Activated T-helper 9 cell treated with anti-CD3 and anti-CD28 coated beads, Interleukin-2, amount 50 U/mL, for 16 hours (primary cell): ENCODE results near the gene GTPBP10.
A peak's percentile ranks its signal among the peaks of the same experiment; 100 is the strongest.

Source experiments
- DNase-seq: peaks from one replicate; pipeline ENCODE4 v3.0.0-alpha.2; 2020; ENCODE audit warnings: low read depth

The GTPBP10 gene

DNA sequence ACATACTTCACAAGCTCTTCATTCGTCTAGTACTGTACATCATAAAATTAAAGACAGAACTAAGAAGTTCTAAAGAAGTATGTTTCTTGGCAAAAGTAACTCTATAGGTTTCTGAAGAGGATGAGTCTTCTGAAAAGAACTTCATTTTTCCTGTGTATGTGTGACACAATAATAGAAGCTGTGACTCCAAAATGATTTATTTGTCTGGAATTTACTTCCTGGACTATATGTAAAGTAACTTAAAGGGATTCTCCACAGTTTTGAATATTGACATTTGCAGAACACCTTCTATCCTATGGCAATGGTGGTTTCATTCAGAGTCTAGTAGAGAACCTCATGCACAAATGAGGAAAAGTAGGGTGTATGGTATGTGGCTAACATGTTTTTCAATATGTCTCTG lies 36.9 kb downstream of the GTPBP10 start:
- no peak for DNase-seq

DNA sequence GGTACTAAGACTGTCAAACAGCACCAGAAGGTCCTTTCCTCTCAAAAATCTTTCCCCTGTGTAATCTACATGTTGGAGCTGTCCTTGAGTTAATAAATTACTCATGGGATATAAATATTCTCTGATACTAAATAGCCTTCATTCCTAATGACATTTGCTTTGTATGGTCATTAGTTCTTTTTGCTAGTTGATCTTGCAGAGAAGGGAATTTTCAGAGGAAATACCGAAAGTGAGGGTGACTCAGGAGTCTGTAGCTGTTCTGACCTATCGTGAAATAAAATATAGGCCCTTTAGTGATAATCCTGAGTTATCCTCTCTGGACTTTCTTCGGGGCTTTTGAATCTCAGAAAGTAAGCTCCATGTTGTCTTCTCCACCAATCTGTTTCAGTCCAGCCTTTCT lies 37.3 kb downstream of the GTPBP10 start:
- DNase-seq = no peak

DNA sequence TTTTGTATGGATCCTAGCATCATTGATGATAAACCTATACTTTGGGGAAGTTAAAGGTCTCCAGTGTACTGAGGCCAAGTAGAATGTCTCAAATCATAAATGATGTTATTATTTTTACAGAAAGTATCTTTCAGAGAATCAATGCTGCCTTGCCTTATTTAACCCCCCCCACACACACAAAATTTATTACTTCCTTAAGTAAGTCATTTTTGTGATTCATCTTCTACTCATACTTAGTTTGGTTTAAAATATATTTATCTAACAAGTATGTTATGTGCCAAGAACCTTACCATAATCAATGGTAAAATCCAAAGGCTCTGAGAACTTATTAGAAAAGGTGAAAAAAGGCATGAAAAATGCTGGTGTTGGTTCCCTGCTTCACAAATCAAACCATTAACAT lies 37.9 kb downstream of the GTPBP10 start:
- no peak for DNase-seq

DNA sequence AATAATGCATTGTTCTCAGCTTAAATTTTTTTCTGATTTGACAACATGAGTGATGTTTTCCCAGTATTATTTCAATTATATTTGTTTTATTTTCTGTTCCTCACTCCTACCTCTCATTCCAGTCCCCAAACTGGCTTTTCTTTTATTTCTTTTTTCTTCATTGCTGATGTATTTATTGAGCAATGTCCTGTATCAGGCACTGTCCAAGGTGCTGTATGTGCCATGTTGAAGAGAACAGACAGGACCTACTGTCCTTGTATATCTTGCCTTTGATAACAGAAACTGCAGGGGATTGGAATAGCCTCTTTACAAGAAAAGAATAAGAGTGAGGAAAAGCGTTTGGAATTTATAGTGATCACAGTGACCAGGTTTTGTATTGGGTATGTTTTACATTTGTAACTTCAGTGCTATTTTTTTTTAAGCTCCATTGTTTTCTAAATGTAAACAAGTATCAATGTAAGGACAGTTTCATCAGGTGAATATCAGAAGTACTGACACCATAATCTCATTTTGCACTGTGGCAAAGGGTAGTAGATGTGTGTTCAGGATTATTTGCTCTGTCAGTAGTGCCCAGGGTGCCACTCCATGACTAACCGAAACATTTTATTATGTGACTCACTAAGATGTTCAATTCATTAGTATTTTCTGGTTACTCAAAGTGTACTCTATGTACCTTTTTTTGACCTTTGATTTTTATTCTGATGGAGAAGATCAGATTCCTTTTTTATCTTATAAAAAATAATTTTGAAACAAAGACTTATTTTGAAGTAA lies 41.1 kb downstream of the GTPBP10 start:
- DNase-seq = no peak

DNA sequence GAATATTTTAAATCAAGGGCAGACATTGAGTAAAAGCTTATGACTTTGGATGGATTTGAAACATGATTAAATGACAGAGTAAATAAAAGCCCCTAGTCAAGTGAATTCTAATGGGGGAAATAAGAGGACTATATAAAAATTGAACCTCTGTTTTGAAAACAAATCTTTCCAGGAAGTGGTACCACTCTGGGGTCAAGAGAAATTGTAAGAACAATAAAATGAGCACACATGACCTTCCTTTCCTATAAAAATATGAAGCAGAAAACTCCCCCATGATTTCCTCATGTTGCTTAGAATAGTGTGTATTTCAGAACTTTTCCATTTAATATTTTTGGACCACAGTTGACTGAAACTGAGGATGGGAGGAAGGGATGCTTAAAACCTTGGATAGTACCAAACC lies 44.4 kb downstream of the GTPBP10 start:
- no peak for DNase-seq

DNA sequence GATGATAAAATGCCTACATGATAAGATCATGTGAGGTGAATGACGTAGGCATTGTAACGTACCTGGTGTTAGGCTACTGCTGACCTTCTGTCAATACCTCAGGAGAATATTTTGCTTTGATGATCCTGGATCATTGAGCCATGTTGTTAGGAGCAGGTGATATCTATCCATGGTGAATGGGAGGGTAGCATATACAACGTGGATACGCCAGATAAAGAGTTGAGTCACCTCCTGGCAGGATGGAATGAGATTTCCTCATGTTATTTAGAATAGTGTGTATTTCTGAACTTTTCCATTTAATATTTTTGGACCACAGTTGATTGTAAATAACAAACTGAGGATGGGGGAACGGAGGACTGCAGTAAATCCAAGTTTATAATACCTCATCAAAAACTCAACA lies 45.0 kb downstream of the GTPBP10 start:
- no peak for DNase-seq

DNA sequence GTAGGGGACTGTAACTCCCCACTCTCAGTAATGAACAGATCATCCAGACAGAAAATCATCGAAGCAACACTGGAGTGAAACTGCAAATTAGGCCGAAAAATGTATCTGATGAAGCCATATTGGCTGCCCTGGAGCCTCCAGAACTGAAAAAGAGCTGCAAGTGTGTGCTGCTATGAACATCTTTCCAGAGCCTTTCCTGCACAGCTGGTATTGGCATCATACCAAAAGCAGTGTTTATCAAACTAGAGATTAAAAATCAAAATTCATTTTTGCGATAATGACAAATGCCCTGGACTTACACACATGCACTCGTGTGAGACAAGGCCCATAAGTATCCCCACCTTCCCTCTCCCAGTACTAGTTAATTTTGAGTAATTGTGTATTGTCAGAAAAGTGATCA lies 49.9 kb downstream of the GTPBP10 start:
- DNase-seq = no peak

DNA sequence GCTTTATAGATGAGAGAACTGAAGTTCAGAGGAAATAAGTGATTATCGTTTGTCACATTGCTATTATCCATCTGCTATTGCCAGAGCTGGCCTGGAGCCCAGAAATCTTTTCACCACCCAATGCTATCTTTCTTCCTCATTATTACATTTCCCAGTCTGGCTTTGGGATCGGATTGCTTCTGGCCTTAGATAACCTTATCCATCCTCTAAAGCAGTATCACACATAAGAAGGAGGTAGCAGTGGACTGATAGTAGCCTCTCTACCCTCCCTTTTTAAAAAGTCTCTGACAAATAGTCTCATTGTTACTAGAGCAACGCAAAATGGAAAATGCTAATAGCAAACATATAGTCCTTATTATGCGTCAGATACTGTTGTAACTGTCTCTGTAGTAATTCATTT lies 55.5 kb downstream of the GTPBP10 start:
- DNase-seq = no peak

DNA sequence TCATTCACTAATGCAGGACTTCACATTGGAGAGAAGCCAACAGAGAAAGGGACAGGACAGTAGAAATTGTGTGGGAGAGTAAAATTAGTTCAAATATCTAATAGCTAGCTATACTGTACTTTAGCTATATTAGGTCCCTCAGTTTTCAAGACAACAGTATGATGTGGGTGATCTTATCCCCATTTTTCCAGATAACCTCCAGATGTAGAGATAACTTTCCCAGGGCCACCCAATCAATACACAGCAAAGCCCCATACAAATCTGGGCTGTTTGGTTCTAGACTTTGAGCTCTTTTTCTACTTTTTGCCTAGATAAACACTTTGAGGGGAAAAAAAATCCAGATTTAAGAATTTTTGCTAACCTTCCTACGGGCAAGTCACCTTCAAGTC lies 56.3 kb downstream of the GTPBP10 start:
- DNase-seq = no peak

DNA sequence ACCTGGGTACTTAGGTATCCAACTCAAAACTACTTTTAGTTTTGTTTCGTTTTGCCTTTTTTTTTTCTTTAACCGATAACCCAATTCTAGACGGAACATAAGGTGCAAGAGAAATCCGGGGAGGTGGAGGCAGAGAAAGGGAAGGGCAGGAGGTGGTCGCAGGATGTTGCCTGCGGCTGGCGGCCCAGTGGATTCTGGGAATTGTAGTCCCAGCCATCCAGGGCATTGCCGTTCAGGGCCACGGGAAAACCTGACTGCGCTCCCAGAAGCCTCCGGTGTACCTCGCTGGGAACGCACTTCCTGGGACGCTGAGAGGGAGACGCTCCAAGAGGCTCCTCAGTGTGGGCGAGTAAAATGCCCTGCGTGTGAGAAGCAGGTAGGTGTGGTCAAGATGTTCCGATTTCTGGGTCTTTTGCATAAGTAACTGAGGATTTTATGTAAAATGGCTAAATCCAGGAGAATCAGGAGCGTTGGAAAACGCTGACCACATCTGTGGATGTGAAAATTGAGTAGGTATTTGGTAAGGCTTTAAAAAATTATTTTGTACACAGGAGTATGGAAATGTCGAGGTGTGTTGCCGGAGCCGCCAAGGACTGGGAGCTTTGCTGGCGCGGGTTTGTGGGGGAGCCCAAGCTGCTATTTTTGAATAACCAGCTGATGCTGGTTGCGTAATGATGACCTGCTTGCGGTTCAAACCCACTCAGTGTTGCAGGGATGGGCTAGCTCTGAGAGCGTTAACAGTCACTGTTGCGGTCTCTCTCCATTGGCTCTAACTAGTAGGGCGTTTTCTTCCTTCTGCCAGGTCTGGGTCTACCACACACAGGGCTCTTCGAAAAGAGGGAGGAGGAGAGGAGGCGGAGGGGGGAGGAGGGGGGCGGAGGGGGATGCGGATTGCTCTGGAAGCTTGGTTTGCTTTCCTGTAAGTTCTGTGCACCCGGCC lies 56.9 kb downstream of the GTPBP10 start, which contains the start of gene CLDN12:
TSS of gene CLDN12 (plus strand) at position 288 of the 940 bp plus-strand sequence. CDS start 9,216 bp downstream, outside the sequence.
- DNase-seq = peak; percentile 55

DNA sequence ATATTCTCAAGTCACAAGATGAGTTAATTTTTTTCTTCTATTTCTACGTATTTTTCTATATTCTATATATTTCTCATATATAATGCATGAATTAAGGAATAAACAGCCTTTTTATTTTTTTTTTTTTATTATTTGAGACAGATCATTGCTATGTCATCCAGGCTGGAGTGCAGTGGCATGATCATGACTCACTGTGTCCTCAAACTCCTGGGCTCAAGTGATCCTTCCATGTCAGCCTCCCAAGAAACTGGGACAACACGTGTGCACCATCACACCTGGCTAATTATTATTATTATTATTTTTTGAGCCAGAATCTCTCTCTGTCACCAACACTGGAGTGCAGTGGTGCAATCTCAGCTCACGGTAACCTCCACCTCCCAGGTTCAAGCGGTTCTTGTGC lies 58.3 kb downstream of the GTPBP10 start:
- DNase-seq = no peak

DNA sequence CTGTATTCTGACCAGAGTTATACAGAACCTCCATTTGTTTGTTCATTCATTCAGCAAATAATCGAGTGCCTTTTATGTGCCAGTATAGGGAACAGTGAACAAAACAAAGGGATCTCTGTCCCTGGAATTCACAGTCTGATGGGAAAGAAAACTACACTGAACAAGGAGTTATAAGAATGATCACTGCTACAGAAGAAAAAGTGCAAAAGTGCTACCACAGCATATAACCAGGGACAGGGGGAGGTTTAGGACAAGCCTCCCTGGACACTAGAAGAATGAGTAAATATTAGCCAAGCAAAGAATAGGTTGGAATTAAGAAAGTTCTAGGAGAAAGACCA lies 60.9 kb downstream of the GTPBP10 start:
- DNase-seq = no peak

DNA sequence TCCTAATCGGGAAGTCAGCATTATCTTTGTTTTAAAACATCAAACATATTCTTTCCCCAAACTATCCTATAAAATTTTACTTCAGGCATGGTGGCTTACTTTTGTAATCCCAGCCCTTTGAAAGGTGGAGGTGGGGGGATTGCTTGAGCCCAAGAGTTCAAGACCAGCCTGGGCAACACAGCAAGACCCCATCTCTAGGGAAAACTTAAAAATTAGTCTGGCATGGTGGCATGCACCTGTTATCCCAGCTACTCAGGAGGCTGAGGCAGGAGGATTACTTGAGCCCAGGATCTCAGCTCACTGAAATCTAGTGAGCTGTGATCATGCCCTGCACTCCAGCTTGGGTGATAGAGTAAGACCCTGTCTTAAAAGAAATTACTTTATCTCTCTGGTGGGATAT lies 61.6 kb downstream of the GTPBP10 start:
- no peak for DNase-seq

DNA sequence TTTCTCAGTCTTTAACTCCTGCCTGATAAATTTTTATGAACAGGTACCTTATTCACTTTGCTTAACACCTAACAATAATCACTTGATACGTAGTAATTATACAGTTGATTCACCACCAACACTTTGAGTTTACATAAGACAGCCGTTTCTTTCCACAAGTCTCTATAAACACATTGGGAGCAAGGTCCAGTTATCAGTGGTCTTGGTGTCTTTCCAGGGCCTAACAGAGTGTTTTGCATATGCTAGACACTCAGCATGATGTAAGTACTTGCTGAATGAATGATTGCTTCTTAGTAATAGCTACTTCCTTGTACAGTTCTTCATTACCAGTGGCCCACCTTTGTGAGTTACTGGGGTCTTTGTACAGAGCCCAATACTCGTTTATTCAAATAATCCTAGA lies 63.2 kb downstream of the GTPBP10 start:
- DNase-seq = no peak

DNA sequence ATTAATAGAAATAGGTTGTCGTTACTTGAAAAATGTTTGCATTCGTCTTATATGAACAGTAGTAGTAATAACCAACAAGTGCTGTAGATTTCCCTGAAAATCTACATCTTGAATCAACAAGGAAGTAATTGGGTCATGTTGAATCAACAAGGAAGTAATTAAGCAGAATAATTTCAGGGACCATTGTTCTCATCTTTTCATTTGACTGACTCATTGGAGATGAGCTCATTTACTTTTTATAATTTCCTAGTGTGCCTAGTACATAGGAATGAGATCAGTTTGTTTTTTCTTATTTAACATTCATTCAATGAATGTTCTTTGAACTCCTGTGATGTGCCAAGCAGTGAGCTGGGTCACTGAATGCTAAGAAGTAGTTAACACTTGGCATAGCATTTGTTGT lies 65.0 kb downstream of the GTPBP10 start:
- no peak for DNase-seq

DNA sequence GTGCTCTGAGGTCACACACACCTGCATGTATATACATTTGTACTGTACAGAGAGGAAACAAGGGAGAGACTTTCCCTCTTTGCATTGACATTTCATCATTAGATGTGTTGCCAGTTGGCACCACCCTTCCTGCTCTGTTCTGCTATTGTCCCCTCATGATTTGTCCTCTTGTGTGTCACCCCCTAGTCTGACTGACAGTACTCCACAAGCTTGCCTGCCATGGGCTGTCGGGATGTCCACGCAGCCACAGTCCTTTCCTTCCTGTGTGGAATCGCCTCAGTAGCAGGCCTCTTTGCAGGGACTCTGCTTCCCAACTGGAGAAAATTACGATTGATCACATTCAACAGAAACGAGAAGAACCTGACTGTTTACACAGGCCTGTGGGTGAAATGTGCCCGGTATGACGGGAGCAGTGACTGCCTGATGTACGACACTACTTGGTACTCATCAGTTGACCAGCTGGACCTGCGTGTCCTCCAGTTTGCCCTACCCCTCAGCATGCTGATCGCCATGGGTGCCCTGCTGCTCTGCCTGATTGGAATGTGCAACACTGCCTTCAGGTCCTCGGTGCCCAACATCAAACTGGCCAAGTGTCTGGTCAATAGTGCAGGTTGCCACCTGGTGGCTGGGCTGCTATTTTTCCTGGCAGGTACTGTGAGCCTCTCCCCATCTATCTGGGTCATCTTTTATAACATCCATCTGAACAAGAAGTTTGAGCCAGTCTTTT lies 66.1 kb downstream of the GTPBP10 start:
- no peak for DNase-seq

DNA sequence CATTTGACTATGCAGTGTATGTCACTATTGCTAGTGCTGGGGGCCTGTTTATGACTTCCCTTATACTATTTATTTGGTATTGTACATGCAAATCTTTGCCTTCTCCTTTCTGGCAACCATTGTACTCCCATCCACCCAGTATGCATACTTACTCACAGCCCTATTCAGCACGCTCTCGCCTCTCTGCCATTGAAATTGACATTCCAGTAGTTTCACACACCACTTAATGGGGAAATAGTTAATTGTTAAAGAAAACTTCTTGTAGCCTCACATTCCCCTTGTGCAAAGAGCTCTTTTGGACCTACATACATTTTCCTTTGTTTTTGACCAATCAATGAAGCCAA lies 66.6 kb downstream of the GTPBP10 start:
- no peak for DNase-seq

DNA sequence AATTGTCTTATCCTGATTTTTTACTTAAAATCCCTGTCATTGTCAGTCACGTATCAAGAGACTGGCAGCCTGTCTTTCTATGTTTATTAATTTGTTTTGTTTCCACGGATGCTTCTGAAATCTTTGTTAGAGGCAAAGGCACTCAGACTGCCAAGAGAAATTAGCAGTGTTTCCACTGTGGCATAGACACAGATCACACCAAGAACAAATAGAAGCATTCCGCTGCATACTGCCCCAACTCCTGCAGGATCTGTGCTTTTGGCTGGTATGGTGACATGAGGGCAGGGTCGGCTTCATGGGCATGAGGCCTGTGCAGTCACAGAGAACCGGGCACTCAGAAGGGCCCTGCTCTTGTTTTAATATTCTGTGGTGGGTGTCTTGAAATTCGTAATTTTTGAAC lies 75.1 kb downstream of the GTPBP10 start:
- no peak for DNase-seq

DNA sequence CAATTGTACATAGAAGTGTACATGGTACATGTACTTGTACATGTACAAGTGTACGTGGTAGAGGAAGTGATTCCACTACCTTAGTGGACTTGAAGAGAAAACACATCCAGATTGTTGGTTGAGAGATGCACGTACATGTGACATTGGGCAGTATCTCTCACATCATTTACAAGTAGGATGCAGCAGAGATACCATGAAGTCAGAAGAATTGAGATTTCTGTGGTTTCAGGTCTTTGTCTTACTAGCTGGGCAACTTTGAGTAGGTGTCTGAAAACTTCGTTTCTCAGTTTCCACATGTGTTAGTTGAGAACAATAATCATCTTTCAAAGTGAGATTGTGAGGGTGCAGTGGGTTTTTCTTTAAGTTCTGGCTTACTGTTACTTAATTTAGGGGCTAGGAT lies 78.2 kb downstream of the GTPBP10 start:
- DNase-seq = no peak

DNA sequence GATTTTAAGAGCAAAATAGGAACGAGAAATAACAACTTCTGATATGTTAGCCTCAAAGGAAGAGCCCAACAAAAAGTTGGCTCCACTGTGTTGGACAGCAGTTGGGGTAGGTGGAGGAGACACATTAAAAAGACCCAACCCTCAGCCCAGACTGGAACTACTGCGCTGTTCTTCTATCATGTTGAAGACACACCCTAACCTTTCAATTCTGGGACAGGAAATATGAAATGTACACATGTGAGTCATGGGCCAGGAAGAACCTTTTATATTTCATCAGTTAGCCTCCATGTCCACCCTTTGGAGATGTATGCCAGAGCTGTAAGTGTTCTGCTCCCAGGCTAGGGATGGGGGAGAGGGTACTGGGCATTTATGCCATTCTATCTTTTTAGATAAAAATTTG lies 78.9 kb downstream of the GTPBP10 start:
- DNase-seq = no peak

DNA sequence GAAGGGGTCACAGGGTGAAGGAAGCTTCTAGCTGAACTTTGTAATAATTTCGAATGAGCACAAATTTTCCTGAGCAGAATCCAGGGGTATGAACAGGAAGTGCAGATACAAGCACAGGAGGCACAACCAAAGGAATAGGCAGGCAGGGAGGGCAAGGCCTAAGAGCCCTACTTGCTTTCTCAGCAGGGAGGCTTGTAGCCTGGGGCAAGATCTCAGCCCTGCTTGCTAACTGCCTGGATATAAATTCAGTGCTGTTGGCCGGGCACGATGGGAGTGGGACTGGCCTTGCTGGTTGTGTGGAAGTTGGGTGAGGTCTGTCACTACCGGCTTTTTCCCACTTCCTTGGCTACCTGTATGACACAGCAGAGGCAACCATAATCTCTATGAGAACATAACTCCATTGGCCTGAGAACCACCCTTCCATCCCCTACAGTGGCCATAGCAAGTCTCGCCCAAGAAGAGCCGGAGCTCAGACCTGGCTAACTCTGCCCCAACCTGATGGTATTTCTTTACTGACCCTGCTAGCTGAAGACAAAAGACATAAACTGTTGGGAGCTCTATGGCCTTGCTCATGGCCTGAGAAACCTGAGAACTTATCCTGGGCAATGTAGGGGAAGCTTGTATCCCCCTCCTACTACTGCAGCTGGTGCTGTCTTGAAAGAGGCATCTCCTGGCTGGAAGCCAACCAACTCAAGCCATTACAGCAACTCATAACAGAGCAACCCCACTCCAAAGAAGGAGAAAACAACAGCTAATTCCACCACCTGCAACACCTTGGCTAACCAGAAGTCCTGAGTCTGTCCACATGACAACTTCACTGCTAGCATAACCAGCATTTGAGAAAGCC lies 84.3 kb downstream of the GTPBP10 start:
- DNase-seq = no peak

DNA sequence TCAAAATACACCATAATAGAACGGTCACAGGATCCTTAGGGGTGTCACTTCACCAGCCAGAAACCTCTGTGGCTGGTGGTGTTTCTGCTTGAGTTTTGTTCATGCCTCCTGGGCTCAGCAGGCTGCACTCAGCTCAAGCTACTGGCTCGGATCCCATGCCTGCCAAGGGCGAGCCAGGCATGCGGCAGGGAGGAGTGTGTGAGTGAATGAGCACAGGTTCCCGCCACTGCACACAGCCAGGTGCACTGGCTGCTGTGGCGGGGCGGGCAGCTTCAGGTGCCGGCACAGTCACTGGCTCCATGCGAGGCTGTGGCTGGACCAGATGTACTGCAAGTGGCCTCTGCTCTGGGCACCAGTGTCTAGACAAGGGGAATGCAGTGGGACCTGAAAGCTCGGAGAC lies 86.2 kb downstream of the GTPBP10 start:
- DNase-seq = no peak
